Neural crest cell (in vitro differentiated cells): Measurements from ENCODE around the gene XRCC3. TPM values are rescaled to one million over a fixed set of nuclear protein-coding genes. Genes with fewer than 3 reads are reported as not detected.
A peak's percentile ranks its signal among the peaks of the same experiment; 100 is the strongest.

Experiments used
- DNase-seq: peaks from one replicate; pipeline ENCODE4 v3.0.0; 2021; ENCODE audit warnings: low read depth, mixed read lengths, low spot score
- H3K27ac Mint-ChIP-seq: one replicate; pipeline ENCODE4 v1.8.0; 2021; ENCODE audit warnings: mild to moderate bottlenecking, mixed read lengths; ENCODE audit not compliant: unreplicated experiment
- H3K27me3 Mint-ChIP-seq: 2 replicates; pipeline ENCODE4 v1.8.0; 2021; ENCODE audit warnings: low read depth, mild to moderate bottlenecking, mixed read lengths
- H3K36me3 Mint-ChIP-seq: 2 replicates; pipeline ENCODE4 v1.8.0; 2021; ENCODE audit warnings: low read depth, mild to moderate bottlenecking, mixed read lengths
- H3K4me1 Mint-ChIP-seq: 2 replicates; pipeline ENCODE4 v1.8.0; 2021; ENCODE audit warnings: mixed read lengths
- H3K4me3 Mint-ChIP-seq: one replicate; pipeline ENCODE4 v1.8.0; 2021; ENCODE audit warnings: mild to moderate bottlenecking, mixed read lengths
- H3K9me3 Mint-ChIP-seq: 2 replicates; pipeline ENCODE4 v1.8.0; 2021; ENCODE audit warnings: mixed read lengths
- total RNA-seq: library from RNA; stranded (reverse); gene quantifications from 2 replicates; pipeline ENCODE4 v1.2.1, GENCODE V29; 2021
- TF ChIP-seq, protein P1 (sequence below): fragments of 200-600 bp; sonication (generic); conservative IDR thresholded peaks from 2 replicates; pipeline ENCODE4 v1.5.0; 2021; ENCODE audit warnings: antibody characterized with exemption, mild to moderate bottlenecking

XRCC3 gene
- total RNA-seq, 1 donor from 2014 or later = 50.8 TPM

DNA sequence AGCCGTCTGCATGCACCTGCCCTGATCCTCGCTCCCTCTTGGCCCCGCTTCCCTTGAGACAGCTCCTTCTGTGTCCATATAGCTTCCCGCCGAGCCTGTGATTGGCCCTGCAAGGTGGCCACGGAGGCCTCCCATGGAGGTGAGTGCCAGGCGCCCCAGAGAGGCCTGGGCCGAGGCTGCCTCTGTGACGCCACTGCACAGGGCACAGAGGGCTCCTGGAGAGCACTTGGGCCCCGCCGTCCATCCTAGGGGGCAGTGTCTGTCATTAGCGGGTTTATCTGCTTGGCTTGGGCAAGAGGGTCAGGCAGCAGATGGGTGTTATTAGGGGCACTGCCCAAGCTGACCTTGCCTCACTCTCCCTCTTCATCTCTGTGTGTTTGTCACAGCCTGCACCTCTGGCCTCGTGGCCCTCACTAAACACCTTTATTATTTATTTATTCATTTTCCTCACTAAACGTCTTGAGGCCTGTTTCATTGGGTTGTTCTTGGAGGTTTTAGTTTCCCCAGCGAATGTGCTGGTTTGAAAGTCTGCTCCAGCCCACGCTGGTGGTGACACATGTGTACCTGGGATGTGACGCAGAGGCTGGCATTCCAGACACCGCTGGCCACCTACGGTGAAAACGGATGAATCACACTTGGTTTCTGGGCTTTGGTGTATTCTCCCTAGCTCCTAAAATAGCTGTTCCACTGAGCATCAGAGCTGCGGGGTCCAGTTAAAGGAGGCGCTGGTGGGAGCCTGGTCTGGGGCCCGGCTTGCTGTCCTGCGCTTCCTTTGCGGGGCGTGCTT lies 6.3 kb upstream of the XRCC3 start:
- TF ChIP-seq, protein P1, sequence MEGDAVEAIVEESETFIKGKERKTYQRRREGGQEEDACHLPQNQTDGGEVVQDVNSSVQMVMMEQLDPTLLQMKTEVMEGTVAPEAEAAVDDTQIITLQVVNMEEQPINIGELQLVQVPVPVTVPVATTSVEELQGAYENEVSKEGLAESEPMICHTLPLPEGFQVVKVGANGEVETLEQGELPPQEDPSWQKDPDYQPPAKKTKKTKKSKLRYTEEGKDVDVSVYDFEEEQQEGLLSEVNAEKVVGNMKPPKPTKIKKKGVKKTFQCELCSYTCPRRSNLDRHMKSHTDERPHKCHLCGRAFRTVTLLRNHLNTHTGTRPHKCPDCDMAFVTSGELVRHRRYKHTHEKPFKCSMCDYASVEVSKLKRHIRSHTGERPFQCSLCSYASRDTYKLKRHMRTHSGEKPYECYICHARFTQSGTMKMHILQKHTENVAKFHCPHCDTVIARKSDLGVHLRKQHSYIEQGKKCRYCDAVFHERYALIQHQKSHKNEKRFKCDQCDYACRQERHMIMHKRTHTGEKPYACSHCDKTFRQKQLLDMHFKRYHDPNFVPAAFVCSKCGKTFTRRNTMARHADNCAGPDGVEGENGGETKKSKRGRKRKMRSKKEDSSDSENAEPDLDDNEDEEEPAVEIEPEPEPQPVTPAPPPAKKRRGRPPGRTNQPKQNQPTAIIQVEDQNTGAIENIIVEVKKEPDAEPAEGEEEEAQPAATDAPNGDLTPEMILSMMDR = no peak
- Mint-ChIP-seq H3K27me3 (no peaks in the 10 kb centered on the region), H3K27ac (no peak overlapping the region), H3K36me3 (no peaks in the 10 kb centered on the region), H3K9me3 (no peaks in the 10 kb centered on the region), H3K4me3 (peak overlapping the region; percentile 62), H3K4me1 (peaks cover 35% of the 10 kb centered on the region)
- DNase-seq = no peak

DNA sequence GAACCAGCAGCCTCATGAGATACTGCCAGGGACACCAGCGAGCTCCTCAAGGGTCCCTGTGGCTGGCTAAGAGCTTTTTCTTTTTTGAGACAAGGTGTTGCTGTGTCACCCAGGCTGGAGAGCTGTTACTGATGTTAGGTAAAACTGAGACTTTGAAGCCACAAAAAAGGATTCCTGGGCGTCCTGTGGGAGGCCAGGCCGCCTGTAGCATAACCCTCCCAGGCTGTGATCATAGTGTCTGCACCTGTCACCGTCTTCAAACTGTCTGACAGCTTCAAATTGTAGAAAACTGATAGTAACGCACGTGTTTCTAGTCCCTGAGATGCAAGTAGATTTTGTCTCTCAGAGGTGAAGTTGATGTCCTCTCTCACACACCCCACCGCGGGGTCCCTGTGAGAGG lies 4.5 kb upstream of the XRCC3 start:
- Mint-ChIP-seq H3K9me3 (no peaks in the 10 kb centered on the region), H3K4me3 (peak overlapping the region; percentile 6), H3K4me1 (peaks cover 41% of the 10 kb centered on the region), H3K27ac (no peak overlapping the region), H3K36me3 (peaks cover 3% of the 10 kb centered on the region), H3K27me3 (peaks cover 4% of the 10 kb centered on the region)
- TF ChIP-seq, protein P1 = no peak
- no peak for DNase-seq

DNA sequence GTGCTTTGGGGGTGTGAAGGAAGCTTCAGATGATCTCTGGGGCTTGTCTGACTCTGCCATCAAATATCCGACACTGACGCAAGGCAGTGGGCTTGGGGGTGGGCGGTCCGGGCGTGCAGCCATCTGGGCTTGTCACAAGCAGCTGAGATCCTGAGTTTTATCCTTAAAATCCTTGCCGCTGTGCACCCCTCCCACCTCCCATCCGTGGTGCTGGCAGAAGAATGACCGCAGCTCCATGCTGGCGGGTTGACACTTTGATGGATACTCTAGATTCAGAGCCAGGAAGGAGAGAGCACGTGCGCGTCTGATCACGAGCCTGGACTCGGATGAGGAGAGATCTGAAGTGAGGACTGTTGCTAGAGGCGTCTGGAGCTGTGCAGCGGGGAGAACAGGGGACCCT lies 3.3 kb upstream of the XRCC3 start:
- Mint-ChIP-seq H3K4me3 (peak overlapping the region; percentile 91), H3K4me1 (peaks cover 48% of the 10 kb centered on the region), H3K36me3 (peaks cover 3% of the 10 kb centered on the region), H3K9me3 (no peaks in the 10 kb centered on the region), H3K27ac (no peak overlapping the region), H3K27me3 (peaks cover 4% of the 10 kb centered on the region)
- DNase-seq = no peak
- TF ChIP-seq, protein P1 = no peak

DNA sequence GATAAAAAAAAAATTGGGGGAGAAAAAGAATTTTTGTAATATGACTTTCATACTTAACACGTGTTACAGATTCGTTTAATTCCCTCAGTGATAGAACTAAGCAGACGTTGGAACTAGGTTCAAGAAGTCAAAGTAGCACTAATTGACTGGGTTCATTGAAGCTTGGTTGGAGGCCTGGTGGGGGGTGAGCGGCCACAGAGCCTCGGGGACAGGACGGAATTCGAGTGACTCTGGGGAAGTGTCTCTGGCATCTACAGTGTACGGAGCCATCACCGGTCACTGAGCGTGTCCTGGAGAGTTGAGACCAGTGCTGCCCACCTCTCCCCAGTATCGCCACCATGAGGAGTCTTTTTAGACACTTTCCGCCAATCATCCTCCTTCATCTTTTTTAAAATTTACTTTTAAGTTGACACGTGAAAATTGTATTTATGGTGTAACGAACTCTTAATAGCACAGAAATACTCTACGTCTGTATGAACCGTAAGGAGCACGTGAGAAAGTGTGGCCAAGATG lies 1.7 kb upstream of the XRCC3 start:
- H3K27me3 Mint-ChIP-seq = peaks cover 7% of the 10 kb centered on the region
- no peak for DNase-seq
- peaks cover 55% of the 10 kb centered on the region for H3K4me1 Mint-ChIP-seq
- H3K36me3 Mint-ChIP-seq = peaks cover 5% of the 10 kb centered on the region
- TF ChIP-seq, protein P1 = no peak
- no peaks in the 10 kb centered on the region for H3K9me3 Mint-ChIP-seq
- no peak overlapping the region for H3K27ac Mint-ChIP-seq
- peak overlapping the region; percentile 91 for H3K4me3 Mint-ChIP-seq

DNA sequence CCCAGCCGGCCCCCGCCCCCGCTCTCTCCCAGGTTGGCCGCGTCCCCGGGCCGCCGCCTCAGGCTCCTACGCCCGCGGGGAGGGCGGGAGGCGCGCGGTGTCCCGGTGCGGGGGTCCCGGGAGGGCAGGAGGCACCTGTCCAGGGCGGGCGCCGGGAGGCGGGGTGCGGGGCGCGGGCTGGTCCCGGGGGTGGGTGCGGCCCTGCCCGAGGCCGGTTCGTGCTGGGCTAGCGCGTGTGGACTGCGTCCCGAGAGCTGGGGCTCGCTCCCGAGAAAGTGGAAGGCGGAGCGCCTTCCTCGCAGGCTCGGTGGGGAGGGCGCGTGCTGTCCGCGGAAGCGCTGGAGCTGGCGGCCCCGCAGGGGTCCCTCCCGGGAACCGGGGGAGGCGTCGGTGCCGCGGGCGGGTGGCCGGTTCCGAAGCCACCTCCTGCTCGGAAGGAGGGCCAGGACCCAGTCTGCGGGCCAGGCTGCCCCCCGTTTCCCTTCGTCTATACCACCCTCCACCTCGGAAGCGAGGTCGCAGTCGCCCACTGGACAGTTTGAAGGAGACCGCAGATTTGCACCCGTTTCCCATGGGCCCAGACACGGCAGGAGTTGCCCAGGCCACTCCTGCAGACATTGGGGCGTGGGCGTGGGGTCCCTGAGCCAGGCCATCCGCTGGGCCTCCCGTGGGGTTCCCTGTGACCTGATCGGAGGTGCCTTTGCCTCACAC lies 995 bp upstream of the XRCC3 start:
- Mint-ChIP-seq H3K36me3 (peaks cover 5% of the 10 kb centered on the region), H3K4me1 (peaks cover 57% of the 10 kb centered on the region), H3K4me3 (peak overlapping the region; percentile 91), H3K27me3 (peaks cover 7% of the 10 kb centered on the region), H3K9me3 (no peaks in the 10 kb centered on the region), H3K27ac (no peak overlapping the region)
- TF ChIP-seq, protein P1 = no peak
- no peak for DNase-seq
